ENCODE measurements around the gene GABRG2. TPM values are rescaled to one million over a fixed set of nuclear protein-coding genes. Genes with fewer than 3 reads are reported as not detected.

GABRG2 gene
- total and polyA plus RNA-seq, 2 of the 13 experiments (the other 11 are each of a cell fraction or from before 2014, with no cell fraction given): not detected

DNA sequence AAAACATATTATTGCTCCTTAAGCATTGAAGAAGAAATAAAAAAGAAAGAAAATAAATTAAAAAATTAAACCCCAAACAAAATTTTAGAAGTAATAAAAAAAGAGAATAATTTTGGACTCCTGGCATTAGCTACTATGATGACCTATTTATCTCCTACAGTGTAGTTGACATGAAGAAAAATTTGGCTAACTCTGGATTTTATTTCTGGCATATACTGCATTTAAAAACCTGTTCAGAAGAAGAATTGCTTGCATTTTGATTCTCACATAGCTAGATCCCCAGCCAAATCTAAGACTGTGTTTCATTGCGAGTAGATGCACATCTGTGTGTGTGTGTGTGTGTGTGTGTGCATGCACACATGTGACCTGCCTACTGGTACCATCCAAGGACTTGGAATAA is 30.1 kb upstream of the GABRG2 start (continued):
- TF ChIP-seq, protein P1, sequence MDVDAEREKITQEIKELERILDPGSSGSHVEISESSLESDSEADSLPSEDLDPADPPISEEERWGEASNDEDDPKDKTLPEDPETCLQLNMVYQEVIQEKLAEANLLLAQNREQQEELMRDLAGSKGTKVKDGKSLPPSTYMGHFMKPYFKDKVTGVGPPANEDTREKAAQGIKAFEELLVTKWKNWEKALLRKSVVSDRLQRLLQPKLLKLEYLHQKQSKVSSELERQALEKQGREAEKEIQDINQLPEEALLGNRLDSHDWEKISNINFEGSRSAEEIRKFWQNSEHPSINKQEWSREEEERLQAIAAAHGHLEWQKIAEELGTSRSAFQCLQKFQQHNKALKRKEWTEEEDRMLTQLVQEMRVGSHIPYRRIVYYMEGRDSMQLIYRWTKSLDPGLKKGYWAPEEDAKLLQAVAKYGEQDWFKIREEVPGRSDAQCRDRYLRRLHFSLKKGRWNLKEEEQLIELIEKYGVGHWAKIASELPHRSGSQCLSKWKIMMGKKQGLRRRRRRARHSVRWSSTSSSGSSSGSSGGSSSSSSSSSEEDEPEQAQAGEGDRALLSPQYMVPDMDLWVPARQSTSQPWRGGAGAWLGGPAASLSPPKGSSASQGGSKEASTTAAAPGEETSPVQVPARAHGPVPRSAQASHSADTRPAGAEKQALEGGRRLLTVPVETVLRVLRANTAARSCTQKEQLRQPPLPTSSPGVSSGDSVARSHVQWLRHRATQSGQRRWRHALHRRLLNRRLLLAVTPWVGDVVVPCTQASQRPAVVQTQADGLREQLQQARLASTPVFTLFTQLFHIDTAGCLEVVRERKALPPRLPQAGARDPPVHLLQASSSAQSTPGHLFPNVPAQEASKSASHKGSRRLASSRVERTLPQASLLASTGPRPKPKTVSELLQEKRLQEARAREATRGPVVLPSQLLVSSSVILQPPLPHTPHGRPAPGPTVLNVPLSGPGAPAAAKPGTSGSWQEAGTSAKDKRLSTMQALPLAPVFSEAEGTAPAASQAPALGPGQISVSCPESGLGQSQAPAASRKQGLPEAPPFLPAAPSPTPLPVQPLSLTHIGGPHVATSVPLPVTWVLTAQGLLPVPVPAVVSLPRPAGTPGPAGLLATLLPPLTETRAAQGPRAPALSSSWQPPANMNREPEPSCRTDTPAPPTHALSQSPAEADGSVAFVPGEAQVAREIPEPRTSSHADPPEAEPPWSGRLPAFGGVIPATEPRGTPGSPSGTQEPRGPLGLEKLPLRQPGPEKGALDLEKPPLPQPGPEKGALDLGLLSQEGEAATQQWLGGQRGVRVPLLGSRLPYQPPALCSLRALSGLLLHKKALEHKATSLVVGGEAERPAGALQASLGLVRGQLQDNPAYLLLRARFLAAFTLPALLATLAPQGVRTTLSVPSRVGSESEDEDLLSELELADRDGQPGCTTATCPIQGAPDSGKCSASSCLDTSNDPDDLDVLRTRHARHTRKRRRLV (CRISPR knock-in tag; IDR thresholded peaks at IDR 0.05): no peak
- TF ChIP-seq TMF1 (CRISPR knock-in tag; IDR thresholded peaks at IDR 0.05; ENCODE audit: low read depth): no peak
- no peak for TF ChIP-seq ZNF709 (CRISPR knock-in tag; IDR thresholded peaks at IDR 0.05)

- TF ChIP-seq ZNF773 (CRISPR knock-in tag; IDR thresholded peaks at IDR 0.05; ENCODE audit: borderline replicate concordance) (no peak), TOPORS (CRISPR knock-in tag; IDR thresholded peaks at IDR 0.05) (no peak), GATAD2A (CRISPR knock-in tag; IDR thresholded peaks at IDR 0.05) (no peak), FLYWCH1 (CRISPR knock-in tag; IDR thresholded peaks at IDR 0.05) (no peak), HDAC1 (CRISPR knock-in tag; IDR thresholded peaks at IDR 0.05) (no peak), ZFP41 (CRISPR knock-in tag; IDR thresholded peaks at IDR 0.05; ENCODE audit: borderline replicate concordance) (no peak), ZNF703 (CRISPR knock-in tag; IDR thresholded peaks at IDR 0.05; ENCODE audit: borderline replicate concordance) (no peak), MED13 (CRISPR knock-in tag; IDR thresholded peaks at IDR 0.05) (no peak), SNAI1 (CRISPR knock-in tag; IDR thresholded peaks at IDR 0.05; ENCODE audit: borderline replicate concordance) (no peak), ZNF17 (CRISPR knock-in tag; IDR thresholded peaks at IDR 0.05) (no peak), ZNF674 (CRISPR knock-in tag; IDR thresholded peaks at IDR 0.05; ENCODE audit: low read depth) (no peak), ZSCAN21 (CRISPR knock-in tag; IDR thresholded peaks at IDR 0.05; ENCODE audit: borderline replicate concordance) (no peak), ZNF343 (CRISPR knock-in tag; IDR thresholded peaks at IDR 0.05) (no peak), RFX1 (IDR thresholded peaks at IDR 0.05) (no peak), LCORL (IDR thresholded peaks at IDR 0.05) (no peak), LCORL (CRISPR knock-in tag; IDR thresholded peaks at IDR 0.05) (no peak)
- TF ChIP-seq, protein P2, sequence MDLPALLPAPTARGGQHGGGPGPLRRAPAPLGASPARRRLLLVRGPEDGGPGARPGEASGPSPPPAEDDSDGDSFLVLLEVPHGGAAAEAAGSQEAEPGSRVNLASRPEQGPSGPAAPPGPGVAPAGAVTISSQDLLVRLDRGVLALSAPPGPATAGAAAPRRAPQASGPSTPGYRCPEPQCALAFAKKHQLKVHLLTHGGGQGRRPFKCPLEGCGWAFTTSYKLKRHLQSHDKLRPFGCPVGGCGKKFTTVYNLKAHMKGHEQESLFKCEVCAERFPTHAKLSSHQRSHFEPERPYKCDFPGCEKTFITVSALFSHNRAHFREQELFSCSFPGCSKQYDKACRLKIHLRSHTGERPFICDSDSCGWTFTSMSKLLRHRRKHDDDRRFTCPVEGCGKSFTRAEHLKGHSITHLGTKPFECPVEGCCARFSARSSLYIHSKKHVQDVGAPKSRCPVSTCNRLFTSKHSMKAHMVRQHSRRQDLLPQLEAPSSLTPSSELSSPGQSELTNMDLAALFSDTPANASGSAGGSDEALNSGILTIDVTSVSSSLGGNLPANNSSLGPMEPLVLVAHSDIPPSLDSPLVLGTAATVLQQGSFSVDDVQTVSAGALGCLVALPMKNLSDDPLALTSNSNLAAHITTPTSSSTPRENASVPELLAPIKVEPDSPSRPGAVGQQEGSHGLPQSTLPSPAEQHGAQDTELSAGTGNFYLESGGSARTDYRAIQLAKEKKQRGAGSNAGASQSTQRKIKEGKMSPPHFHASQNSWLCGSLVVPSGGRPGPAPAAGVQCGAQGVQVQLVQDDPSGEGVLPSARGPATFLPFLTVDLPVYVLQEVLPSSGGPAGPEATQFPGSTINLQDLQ (CRISPR knock-in tag; IDR thresholded peaks at IDR 0.05): no peak
- POLR2A ChIA-PET: no interaction called here
These were observed 20.3 kb upstream of the GABRG2 start for GRCh38 chr5:162047279-162047678.

More at GRCh38 chr5:162047279-162047678, 20.3 kb upstream of the GABRG2 start:
- Histone ChIP-seq H3K27me3 (ENCODE audit: control insufficient read depth in 1 of 2, insufficient read depth in 2 of 2, low read length in 2 of 2) (no peaks in the 10 kb centered on the region), H4K20me1 (ENCODE audit: insufficient read depth, low read length) (no peaks in the 10 kb centered on the region), H3K9me3 (ENCODE audit: low read length) (no peaks in the 10 kb centered on the region), H3K9ac (ENCODE audit: insufficient read depth, low read depth, low read length) (no peak overlapping the region), H3K4me2 (ENCODE audit: low read depth, low read length) (no peak overlapping the region), H3K36me3 (replicated peaks in 1 of 2; ENCODE audit: control insufficient read depth in 1 of 2, insufficient read depth in 2 of 2, low read length in 2 of 2) (no peaks in the 10 kb centered on the region), H3K4me1 (ENCODE audit: insufficient read depth, low read length) (no peaks in the 10 kb centered on the region), H3K79me2 (ENCODE audit: insufficient read depth, low read length) (no peaks in the 10 kb centered on the region), H3K4me3 (replicated peaks in 1 of 3; ENCODE audit: insufficient read depth in 1 of 3, low read depth in 2 of 3, low read length in 3 of 3) (no peak overlapping the region), H2AFZ (ENCODE audit: low read length) (no peak overlapping the region), H3K27ac (ENCODE audit: extremely low read length, insufficient read depth, low read length) (no peak overlapping the region)
- CTCF ChIA-PET (ENCODE audit: low intra/inter-chr PET ratio, low total read pairs): no interaction called here
- intact Hi-C loops (cut with micrococcal nuclease; ENCODE audit: unreplicated experiment): no loop called here
- DNase-seq (ENCODE audit: low spot score) (no peak), FAIRE-seq (no peak), ATAC-seq (no peak)
- in situ Hi-C loops (cut with HindIII; ENCODE audit: extremely low pct_ligation_motif_present, low pct_unique_long_range_greater_than_20kb): no loop called here
- BruUV-seq (replicated peaks): no TSS peak
- WGBS (ENCODE audit: low lambda C conversion rate): 7% methylated on average over 1 of the region's 1 CpG

All from HepG2 (cell line).